ENCODE results near the gene PIM3. TPM values are rescaled to one million over a fixed set of nuclear protein-coding genes. Genes with fewer than 3 reads are reported as not detected.

PIM3 gene
- total RNA-seq, 1 experiment from 2014 or later: 58.1 TPM

- no peak for DNase-seq (ENCODE audit: low read depth)
These were observed 32.9 kb upstream of the PIM3 start for GRCh38 chr22:49927483-49928184.

- DNase-seq (ENCODE audit: low read depth): no peak
These were observed 32.4 kb upstream of the PIM3 start for GRCh38 chr22:49928185-49928495.

GRCh38 chr22:49928555-49929210 is 31.9 kb upstream of the PIM3 start:
- no peak for DNase-seq (ENCODE audit: low read depth)

- DNase-seq (ENCODE audit: low read depth): peak; percentile 29
These were observed 31.2 kb upstream of the PIM3 start for GRCh38 chr22:49929211-49929979.

GRCh38 chr22:49929994-49930575 is 30.5 kb upstream of the PIM3 start:
- no peak for DNase-seq (ENCODE audit: low read depth)

- DNase-seq (ENCODE audit: low read depth): peak; percentile 83
These were observed 29.8 kb upstream of the PIM3 start for GRCh38 chr22:49930596-49931412.

DNA sequence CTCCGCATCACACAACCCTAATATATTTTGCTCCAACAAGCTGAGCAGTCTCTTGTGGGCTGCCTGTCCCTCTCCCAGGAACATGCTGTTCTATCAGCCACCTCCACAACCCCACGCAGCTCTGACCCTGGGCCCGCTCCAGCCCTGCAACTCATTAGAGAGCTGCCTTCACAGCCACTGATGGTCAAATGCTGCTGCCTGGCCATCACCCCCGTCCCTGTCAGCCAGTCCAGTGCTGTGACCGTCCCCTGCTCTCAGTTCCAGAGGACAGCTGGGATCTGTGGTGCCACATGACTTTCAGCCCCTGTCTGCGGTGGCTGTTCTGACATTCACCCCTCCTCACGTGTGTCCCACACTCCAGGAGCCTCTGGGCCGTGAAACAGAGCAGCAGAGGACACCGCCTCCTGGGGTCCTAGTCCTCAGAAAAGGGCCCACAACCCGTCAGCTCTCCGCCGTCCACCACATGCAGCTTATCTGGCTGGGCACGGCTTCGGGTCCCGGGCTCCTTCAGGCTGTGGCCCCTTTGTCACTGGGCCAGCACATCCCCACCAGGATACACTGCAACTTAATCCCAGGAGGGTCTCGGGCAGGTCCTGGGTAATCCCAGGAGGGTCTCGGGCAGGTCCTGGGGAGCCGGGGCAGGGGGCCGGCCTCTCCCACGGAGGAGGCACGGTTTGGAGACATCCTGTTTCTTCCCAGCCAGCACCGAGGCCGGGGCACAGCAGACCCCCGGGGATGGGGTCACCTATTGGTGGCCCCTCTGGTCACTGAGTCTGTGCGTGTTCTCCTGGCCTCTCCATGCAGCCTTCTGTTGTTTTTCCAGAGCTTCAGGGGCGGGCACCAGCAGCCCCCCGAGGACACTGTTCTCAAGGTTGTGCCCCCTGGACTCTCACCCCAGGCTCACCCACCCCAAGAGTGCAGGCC is 27.1 kb upstream of the PIM3 start:
- DNase-seq (ENCODE audit: low read depth): no peak

GRCh38 chr22:49934160-49934890 is 26.2 kb upstream of the PIM3 start:
- DNase-seq (ENCODE audit: low read depth): peak; percentile 74

- no peak for DNase-seq (ENCODE audit: low read depth)
These were observed 25.5 kb upstream of the PIM3 start for GRCh38 chr22:49934891-49935557.

DNA sequence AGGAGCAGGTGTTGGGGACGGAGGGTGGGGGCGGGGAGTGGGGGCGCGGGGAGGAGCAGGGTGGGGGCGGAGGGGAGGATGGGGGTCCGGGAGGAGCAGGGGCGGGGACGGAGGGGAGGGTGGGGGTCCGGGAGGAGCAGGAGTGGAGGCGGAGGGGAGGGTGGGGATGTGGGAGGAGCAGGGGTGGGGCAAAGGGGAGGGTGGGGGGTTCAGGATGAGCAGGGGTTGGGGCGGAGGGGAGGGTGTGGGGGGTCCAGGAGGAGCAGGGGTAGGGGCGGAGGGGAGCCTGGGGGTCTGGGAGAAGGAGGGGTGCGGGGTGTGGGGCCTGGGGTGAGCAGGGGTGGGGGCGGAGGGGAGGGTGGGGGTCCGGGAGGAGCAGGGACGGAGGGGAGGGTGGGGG is 25.0 kb upstream of the PIM3 start:
- DNase-seq (ENCODE audit: low read depth): no peak

DNA sequence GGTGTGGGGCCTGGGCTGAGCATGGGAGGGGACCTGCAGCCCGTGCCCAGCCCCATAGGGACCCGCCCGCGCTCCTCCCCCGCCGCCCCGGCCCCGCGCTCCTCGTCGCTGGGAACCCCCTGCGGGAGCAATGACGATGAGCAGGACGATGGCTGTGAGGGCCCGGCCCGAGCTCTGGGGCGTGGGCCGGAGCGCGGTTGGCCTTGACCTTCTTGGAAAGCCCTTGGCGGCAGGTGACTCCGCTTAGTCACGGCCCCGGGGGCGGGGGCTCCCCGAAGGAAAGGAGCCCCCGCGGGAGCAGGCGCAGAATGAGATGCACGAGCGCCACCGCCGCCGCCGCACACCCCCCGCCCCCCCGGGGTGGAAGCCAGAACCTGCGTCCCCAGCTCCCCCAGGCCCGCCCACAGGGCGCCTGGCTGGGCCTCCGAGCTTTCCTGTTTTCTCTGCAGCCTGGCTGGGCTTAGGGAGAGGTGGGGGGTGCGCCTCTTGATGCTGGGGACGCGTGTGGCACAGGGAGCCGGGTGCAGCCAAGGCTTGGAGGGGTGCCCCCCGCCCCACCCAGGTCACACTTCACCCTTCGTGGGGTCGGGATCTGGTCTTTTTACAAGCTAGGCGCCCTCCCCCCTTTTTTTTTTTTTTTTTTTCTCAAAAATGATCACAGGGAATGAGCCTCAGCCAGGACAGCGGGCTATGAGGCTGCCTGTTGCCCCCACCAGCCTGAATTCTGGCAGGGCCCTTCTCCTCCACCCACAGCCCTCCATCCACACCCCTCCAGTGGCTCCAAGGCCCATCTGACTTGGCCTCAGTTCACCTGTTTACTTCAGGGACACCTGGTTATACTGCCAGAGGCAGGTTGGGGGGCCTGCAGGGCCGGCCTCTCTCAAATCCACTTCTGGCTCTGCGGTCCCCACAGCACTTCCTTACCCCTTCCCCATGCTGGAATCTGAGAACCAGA is 24.3 kb upstream of the PIM3 start:
- DNase-seq (ENCODE audit: low read depth): peak; percentile 85

- DNase-seq (ENCODE audit: low read depth): no peak
These were observed 23.4 kb upstream of the PIM3 start for GRCh38 chr22:49936973-49937757.

GRCh38 chr22:49937758-49938564 is 22.6 kb upstream of the PIM3 start:
- DNase-seq (ENCODE audit: low read depth): no peak

DNA sequence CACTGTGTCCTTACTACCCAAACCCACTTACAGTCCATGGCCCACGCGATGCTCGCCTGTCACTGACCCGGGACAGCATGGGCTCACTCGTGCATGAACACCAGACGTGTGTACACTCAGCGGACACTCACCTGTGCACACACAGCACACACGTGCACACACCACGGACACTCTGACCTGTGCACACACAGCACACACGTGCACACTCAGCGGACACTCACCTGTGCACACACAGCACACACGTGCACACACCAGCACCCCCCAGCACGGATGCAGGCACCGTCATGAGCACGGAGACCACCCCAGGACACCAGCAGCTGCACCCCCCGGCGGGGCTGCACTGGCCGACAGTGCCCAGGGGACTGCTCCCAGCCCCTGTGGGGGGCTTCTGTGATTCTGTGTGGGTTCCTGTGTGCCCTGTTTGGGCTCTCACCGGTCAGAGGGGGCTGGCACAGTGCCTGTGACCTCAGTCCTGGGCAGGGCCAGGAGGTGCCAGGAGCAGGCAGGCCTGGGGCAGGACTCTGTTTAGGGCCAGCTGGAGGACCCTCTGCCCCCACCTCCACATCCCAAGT is 21.9 kb upstream of the PIM3 start:
- no peak for DNase-seq (ENCODE audit: low read depth)

- DNase-seq (ENCODE audit: low read depth): no peak
These were observed 18.9 kb upstream of the PIM3 start for GRCh38 chr22:49941507-49942316.
